Kidney (tissue), 14 donors: ENCODE results near the gene PIP. TPM values are rescaled to one million over a fixed set of nuclear protein-coding genes. Genes with fewer than 3 reads are reported as not detected.
"Not testable (repeated sequence)": the region's sequence is repeated elsewhere in the genome, so short reads cannot be mapped to it uniquely, and the experiment has no call there.

ENCODE experiments used
- DNase-seq, 5 donors: peaks; one replicate each; pipeline ENCODE4 v3.0.0-alpha.2; 2013 to 2020
- FAIRE-seq: peaks from 2 replicates; lab custom pipeline; 2012; peaks lifted over from hg19 to GRCh38; lab: Jason Lieb, UNC
- H3K27ac ChIP-seq, 2 donors: one replicate each; pipeline ENCODE4 v1.7.0; 2013; ENCODE audit warnings: low read depth in 2 of 2, low read length in 2 of 2, inconsistent platforms in 1 of 2
- H3K27me3 ChIP-seq: one replicate; pipeline ENCODE4 v1.7.1; 2013; ENCODE audit warnings: low read length, inconsistent platforms; ENCODE audit not compliant: control insufficient read depth, insufficient read depth
- H3K36me3 ChIP-seq, 3 donors: one replicate each; pipeline versions ENCODE4 v1.7.0 to v1.7.1; 2013; ENCODE audit warnings: low read length in 3 of 3, control low read depth in 1 of 3, inconsistent platforms in 1 of 3; ENCODE audit not compliant: insufficient read depth in 3 of 3, control insufficient read depth in 2 of 3
- H3K4me1 ChIP-seq, 3 donors: one replicate each; pipeline versions ENCODE4 v1.7.0 to v1.7.1; 2013; ENCODE audit warnings: low read length in 3 of 3, inconsistent platforms in 1 of 3, low read depth in 1 of 3; ENCODE audit not compliant: control insufficient read depth in 2 of 3, insufficient read depth in 2 of 3
- H3K4me3 ChIP-seq, 3 donors: one replicate each; pipeline versions ENCODE4 v1.7.0 to v1.8.1; 2013; ENCODE audit warnings: low read length in 3 of 3, control low read depth in 1 of 3, inconsistent platforms in 1 of 3
- H3K9ac ChIP-seq, 3 donors: one replicate each; pipeline versions ENCODE4 v1.7.0 to v1.7.1; 2013; ENCODE audit warnings: low read length in 3 of 3, control low read depth in 1 of 3, inconsistent platforms in 1 of 3
- H3K9me3 ChIP-seq, 3 donors: one replicate each; pipeline versions ENCODE4 v1.7.0 to v1.7.1; 2013; ENCODE audit warnings: low read length in 3 of 3, control low read depth in 1 of 3, inconsistent platforms in 1 of 3; ENCODE audit not compliant: control insufficient read depth in 2 of 3, insufficient read depth in 1 of 3
- CTCF ChIP-seq: IDR thresholded peaks from 3 replicates; pipeline ENCODE4 v1.5.1; 2012; ENCODE audit warnings: mild to moderate bottlenecking, moderate library complexity, borderline replicate concordance; ENCODE audit not compliant: insufficient read depth; ENCODE audit errors: extremely low read depth
- intact Hi-C: fragments of 100-400 bp; cut with DNase I; formaldehyde crosslinking; loops from one replicate; pipeline ENCODE4 v1.11.1; 2022
- polyA plus RNA-seq: library from polyadenylated mRNA; stranded (reverse); fragments of 350-450 nt; fragmentation: Illumina TruSeq; extraction: RNeasy Lipid Tissue Mini Kit (QIAGEN cat#74804); gene quantifications from one replicate; pipeline ENCODE4 v1.2.3, GENCODE V29; 2014; ENCODE audit warnings: low read depth, low replicate concordance; ENCODE audit not compliant: insufficient read depth
- total RNA-seq: library from RNA; stranded (reverse); fragmentation: NEBNext Ultra II Directional; extraction: Animal tissue kit (Norgen Biotek cat#: 25700); gene quantifications from one replicate; pipeline ENCODE4 v1.2.1, GENCODE V29; 2021
- donor health status: control.
- donor health status: control.
- donor health status: control.
- donor health status: control.
- donor health status: control.
- donor health status: DM: yes; HTN: yes; CAD: no.
- donor health status: Normal renal cell carcinoma (clear cell type).

The PIP gene
- total and polyA plus RNA-seq, 2 donors from 2014 or later: 0.47 TPM; not detected in 1

GRCh38 chr7:143117395-143117794 is 14.5 kb upstream of the PIP start:
- Histone ChIP-seq H3K4me1 (no peaks in the 10 kb centered on the region), H3K27ac (no peak overlapping the region), H3K4me3 (no peak overlapping the region), H3K9me3 (peaks cover 0 to 2% (median 0%) of the 10 kb centered on the region in 3 donors), H3K27me3 (no peaks in the 10 kb centered on the region), H3K9ac (no peak overlapping the region), H3K36me3 (no peaks in the 10 kb centered on the region)
- intact Hi-C loops: no loop called here
- DNase-seq: no peak
- FAIRE-seq: no peak
- TF ChIP-seq CTCF: no peak

GRCh38 chr7:143120691-143121405 is 11.0 kb upstream of the PIP start:
- H3K27me3 ChIP-seq: no peaks in the 10 kb centered on the region
- no peaks in the 10 kb centered on the region for H3K4me1 ChIP-seq
- no peak for TF ChIP-seq CTCF
- no peak overlapping the region for H3K27ac ChIP-seq
- no peak overlapping the region for H3K9ac ChIP-seq
- no peak overlapping the region for H3K4me3 ChIP-seq
- intact Hi-C loops: no loop called here
- H3K9me3 ChIP-seq: peaks cover 0 to 7% (median 0%) of the 10 kb centered on the region in 3 donors
- no peak for FAIRE-seq
- no peak for DNase-seq
- H3K36me3 ChIP-seq: no peaks in the 10 kb centered on the region

- H3K9me3 ChIP-seq, H3K27ac ChIP-seq, H3K4me1 ChIP-seq, intact Hi-C loops, FAIRE-seq, H3K4me3 ChIP-seq, H3K9ac ChIP-seq, DNase-seq, H3K27me3 ChIP-seq, H3K36me3 ChIP-seq: not testable (repeated sequence)
Observed at GRCh38 chr7:143123326-143123725, 8.6 kb upstream of the PIP start.

GRCh38 chr7:143126146-143126545 is 5.7 kb upstream of the PIP start:
- no peak for DNase-seq
- Histone ChIP-seq H3K27ac (no peak overlapping the region), H3K36me3 (no peaks in the 10 kb centered on the region), H3K9ac (no peak overlapping the region), H3K4me3 (no peak overlapping the region), H3K27me3 (no peaks in the 10 kb centered on the region), H3K9me3 (peaks cover 0 to 7% (median 0%) of the 10 kb centered on the region in 3 donors), H3K4me1 (no peaks in the 10 kb centered on the region)
- no peak for TF ChIP-seq CTCF
- no peak for FAIRE-seq
- intact Hi-C loops: no loop called here
